Activated T-cell treated with anti-CD3 and anti-CD28 coated beads, Interleukin-2, amount 50 U/mL, for 1 hour (primary cell): ENCODE data around the gene TF.
"Not testable (repeated sequence)": the region's sequence is repeated elsewhere in the genome, so short reads cannot be mapped to it uniquely, and the experiment has no call there.

ENCODE experiments used
- DNase-seq: peaks from one replicate; pipeline ENCODE4 v3.0.0-alpha.2; 2020

The TF gene

GRCh38 chr3:133767607-133768006 lies 21.4 kb downstream of the TF start:
- DNase-seq = no peak

- no peak for DNase-seq
Measured at GRCh38 chr3:133769536-133769935, 23.3 kb downstream of the TF start.

- no peak for DNase-seq
Measured at GRCh38 chr3:133773732-133774131, 27.5 kb downstream of the TF start.

GRCh38 chr3:133775309-133775708 lies 29.1 kb downstream of the TF start:
- no peak for DNase-seq

GRCh38 chr3:133775835-133776234 lies 29.6 kb downstream of the TF start:
- DNase-seq = no peak

- no peak for DNase-seq
Measured at GRCh38 chr3:133776794-133777438, 30.7 kb downstream of the TF start.

- DNase-seq = no peak
Measured at GRCh38 chr3:133777807-133778568, 31.8 kb downstream of the TF start.

- DNase-seq = no peak
Measured at GRCh38 chr3:133779626-133780203, 33.5 kb downstream of the TF start.

- DNase-seq = not testable (repeated sequence)
Measured at GRCh38 chr3:133780756-133781155, 34.6 kb downstream of the TF start.

- no peak for DNase-seq
Measured at GRCh38 chr3:133781570-133781969, 35.4 kb downstream of the TF start.

- no peak for DNase-seq
Measured at GRCh38 chr3:133782454-133782853, 36.3 kb downstream of the TF start.

GRCh38 chr3:133783762-133784161 lies 37.6 kb downstream of the TF start:
- no peak for DNase-seq

- no peak for DNase-seq
Measured at GRCh38 chr3:133788024-133788423, 41.8 kb downstream of the TF start.

- no peak for DNase-seq
Measured at GRCh38 chr3:133792171-133792763, 46.1 kb downstream of the TF start.

- no peak for DNase-seq
Measured at GRCh38 chr3:133797396-133798105, 51.4 kb downstream of the TF start.

- no peak for DNase-seq
Measured at GRCh38 chr3:133799794-133800585, 53.8 kb downstream of the TF start.

- DNase-seq = no peak
Measured at GRCh38 chr3:133803469-133803868, 57.3 kb downstream of the TF start.

- DNase-seq = no peak
Measured at GRCh38 chr3:133804896-133805295, 58.7 kb downstream of the TF start.

- no peak for DNase-seq
Measured at GRCh38 chr3:133805384-133805701, 59.1 kb downstream of the TF start.

- DNase-seq = peak; percentile 94
Measured at GRCh38 chr3:133805702-133806475, 59.7 kb downstream of the TF start, which contains the start of gene SRPRB. Gene SRPRB, plus strand, starts transcription at chr3:133805815. Its CDS starts 34 bp downstream, at chr3:133805849.

GRCh38 chr3:133812872-133813271 lies 66.7 kb downstream of the TF start:
- no peak for DNase-seq

- DNase-seq = no peak
Measured at GRCh38 chr3:133815386-133815785, 69.2 kb downstream of the TF start.
